ENCODE results near the gene COL25A1. TPM values are rescaled to one million over a fixed set of nuclear protein-coding genes. Genes with fewer than 3 reads are reported as not detected.

The COL25A1 gene
- polyA plus RNA-seq, 1 experiment = not detected

- TF ChIP-seq CTCF (IDR thresholded peaks at IDR 0.05; ENCODE audit: insufficient read depth, low read depth, low read length) = no peak
- POLR2A ChIA-PET = no interaction called here
- CTCF ChIA-PET = interaction anchor here (1.0 kb wide), 1 partner anchor 13 kb away, joined by 3 read pairs; no protein-coding TSS in a partner anchor
- DNase-seq (ENCODE audit: low read depth) = no peak
- Histone ChIP-seq H3K27me3 (ENCODE audit: control insufficient read depth, insufficient read depth, low read length) (no peaks in the 10 kb centered on the region), H3K36me3 (ENCODE audit: control insufficient read depth, insufficient read depth, low read length) (no peaks in the 10 kb centered on the region), H3K4me3 (ENCODE audit: low read depth, low read length) (no peak overlapping the region)
These were observed 260.7 kb downstream of the COL25A1 start for GRCh38 chr4:109041463-109042360.

GRCh38 chr4:109040441-109040840, 262.0 kb downstream of the COL25A1 start:
- no peak for TF ChIP-seq CTCF (IDR thresholded peaks at IDR 0.05; ENCODE audit: insufficient read depth, low read depth, low read length)
- ChIA-PET CTCF (no interaction called here), POLR2A (no interaction called here)
- peak; percentile 9 for DNase-seq (ENCODE audit: low read depth)
- no peak overlapping the region for H3K4me3 ChIP-seq (ENCODE audit: low read depth, low read length)
- no peaks in the 10 kb centered on the region for H3K36me3 ChIP-seq (ENCODE audit: control insufficient read depth, insufficient read depth, low read length)
- no peaks in the 10 kb centered on the region for H3K27me3 ChIP-seq (ENCODE audit: control insufficient read depth, insufficient read depth, low read length)

GRCh38 chr4:109037026-109037425, 265.4 kb downstream of the COL25A1 start:
- no peak for DNase-seq (ENCODE audit: low read depth)
- Histone ChIP-seq H3K36me3 (ENCODE audit: control insufficient read depth, insufficient read depth, low read length) (no peaks in the 10 kb centered on the region), H3K27me3 (ENCODE audit: control insufficient read depth, insufficient read depth, low read length) (no peaks in the 10 kb centered on the region), H3K4me3 (ENCODE audit: low read depth, low read length) (no peak overlapping the region)
- no peak for TF ChIP-seq CTCF (IDR thresholded peaks at IDR 0.05; ENCODE audit: insufficient read depth, low read depth, low read length)
- ChIA-PET POLR2A (interaction anchor here (0.5 kb wide), 1 partner anchor 10 kb away, joined by 3 read pairs; no protein-coding TSS in a partner anchor), CTCF (interaction anchor here (0.8 kb wide), 1 partner anchor 332 kb away, joined by 3 read pairs; no protein-coding TSS in a partner anchor)

GRCh38 chr4:109033993-109034392, 268.5 kb downstream of the COL25A1 start:
- TF ChIP-seq CTCF (IDR thresholded peaks at IDR 0.05; ENCODE audit: insufficient read depth, low read depth, low read length) = no peak
- Histone ChIP-seq H3K27me3 (ENCODE audit: control insufficient read depth, insufficient read depth, low read length) (no peaks in the 10 kb centered on the region), H3K4me3 (ENCODE audit: low read depth, low read length) (no peak overlapping the region), H3K36me3 (ENCODE audit: control insufficient read depth, insufficient read depth, low read length) (no peaks in the 10 kb centered on the region)
- CTCF ChIA-PET = no interaction called here
- POLR2A ChIA-PET = no interaction called here
- DNase-seq (ENCODE audit: low read depth) = no peak

GRCh38 chr4:109032671-109033070, 269.8 kb downstream of the COL25A1 start:
- TF ChIP-seq CTCF (IDR thresholded peaks at IDR 0.05; ENCODE audit: insufficient read depth, low read depth, low read length) = no peak
- POLR2A ChIA-PET = no interaction called here
- CTCF ChIA-PET = no interaction called here
- DNase-seq (ENCODE audit: low read depth) = no peak
- H3K27me3 ChIP-seq (ENCODE audit: control insufficient read depth, insufficient read depth, low read length) = no peaks in the 10 kb centered on the region
- no peaks in the 10 kb centered on the region for H3K36me3 ChIP-seq (ENCODE audit: control insufficient read depth, insufficient read depth, low read length)
- no peak overlapping the region for H3K4me3 ChIP-seq (ENCODE audit: low read depth, low read length)

All from BJ (cell line).